ENCODE data around the gene PREX1.

PREX1 gene

GRCh38 chr20:48696671-48697070 lies 131.1 kb downstream of the PREX1 start:
- H3K36me3 ChIP-seq (ENCODE audit: control insufficient read depth in 2 of 2, insufficient read depth in 2 of 2, low read length in 2 of 2) = peaks cover 2 to 10% of the 10 kb centered on the region in 2 donors
- peaks cover 4 to 6% of the 10 kb centered on the region in 2 donors for H3K4me1 ChIP-seq (ENCODE audit: control insufficient read depth in 2 of 2, insufficient read depth in 2 of 2, low read length in 2 of 2)
- H3K4me3 ChIP-seq (ENCODE audit: low read length in 2 of 2) = no peak overlapping the region
- no peaks in the 10 kb centered on the region for H3K27me3 ChIP-seq (ENCODE audit: control insufficient read depth in 2 of 2, insufficient read depth in 2 of 2, low read length in 2 of 2)
- H3K27ac ChIP-seq (ENCODE audit: low read depth in 2 of 2, low read length in 2 of 2) = no peak overlapping the region
- H3K9ac ChIP-seq (ENCODE audit: low read depth in 1 of 2, low read length in 2 of 2) = no peak overlapping the region
- no peaks in the 10 kb centered on the region for H3K9me3 ChIP-seq (ENCODE audit: control insufficient read depth in 2 of 2, low read length in 2 of 2)

- H3K9ac ChIP-seq (ENCODE audit: low read depth in 1 of 2, low read length in 2 of 2) = no peak overlapping the region
- no peaks in the 10 kb centered on the region for H3K9me3 ChIP-seq (ENCODE audit: control insufficient read depth in 2 of 2, low read length in 2 of 2)
- H3K27ac ChIP-seq (ENCODE audit: low read depth in 2 of 2, low read length in 2 of 2) = no peak overlapping the region
- no peak overlapping the region for H3K4me3 ChIP-seq (ENCODE audit: low read length in 2 of 2)
- peaks cover 2 to 15% of the 10 kb centered on the region in 2 donors for H3K36me3 ChIP-seq (ENCODE audit: control insufficient read depth in 2 of 2, insufficient read depth in 2 of 2, low read length in 2 of 2)
- peaks cover 4 to 9% of the 10 kb centered on the region in 2 donors for H3K4me1 ChIP-seq (ENCODE audit: control insufficient read depth in 2 of 2, insufficient read depth in 2 of 2, low read length in 2 of 2)
- H3K27me3 ChIP-seq (ENCODE audit: control insufficient read depth in 2 of 2, insufficient read depth in 2 of 2, low read length in 2 of 2) = no peaks in the 10 kb centered on the region
Measured at GRCh38 chr20:48695738-48696137, 132.1 kb downstream of the PREX1 start.

GRCh38 chr20:48695255-48695654 lies 132.5 kb downstream of the PREX1 start:
- no peak overlapping the region for H3K27ac ChIP-seq (ENCODE audit: low read depth in 2 of 2, low read length in 2 of 2)
- H3K4me1 ChIP-seq (ENCODE audit: control insufficient read depth in 2 of 2, insufficient read depth in 2 of 2, low read length in 2 of 2) = peaks cover 4 to 9% of the 10 kb centered on the region in 2 donors
- no peak overlapping the region for H3K4me3 ChIP-seq (ENCODE audit: low read length in 2 of 2)
- H3K9me3 ChIP-seq (ENCODE audit: control insufficient read depth in 2 of 2, low read length in 2 of 2) = no peaks in the 10 kb centered on the region
- H3K36me3 ChIP-seq (ENCODE audit: control insufficient read depth in 2 of 2, insufficient read depth in 2 of 2, low read length in 2 of 2) = peaks cover 0 to 17% of the 10 kb centered on the region in 2 donors
- no peak overlapping the region for H3K9ac ChIP-seq (ENCODE audit: low read depth in 1 of 2, low read length in 2 of 2)
- H3K27me3 ChIP-seq (ENCODE audit: control insufficient read depth in 2 of 2, insufficient read depth in 2 of 2, low read length in 2 of 2) = no peaks in the 10 kb centered on the region

- no peaks in the 10 kb centered on the region for H3K9me3 ChIP-seq (ENCODE audit: control insufficient read depth in 2 of 2, low read length in 2 of 2)
Measured at GRCh38 chr20:48694381-48694865, 133.4 kb downstream of the PREX1 start.

GRCh38 chr20:48691523-48691922 lies 136.3 kb downstream of the PREX1 start:
- peaks cover 13 to 14% of the 10 kb centered on the region in 2 donors for H3K4me1 ChIP-seq (ENCODE audit: control insufficient read depth in 2 of 2, insufficient read depth in 2 of 2, low read length in 2 of 2)
- H3K9ac ChIP-seq (ENCODE audit: low read depth in 1 of 2, low read length in 2 of 2) = no peak overlapping the region
- H3K9me3 ChIP-seq (ENCODE audit: control insufficient read depth in 2 of 2, low read length in 2 of 2) = no peaks in the 10 kb centered on the region
- no peak overlapping the region for H3K27ac ChIP-seq (ENCODE audit: low read depth in 2 of 2, low read length in 2 of 2)
- H3K27me3 ChIP-seq (ENCODE audit: control insufficient read depth in 2 of 2, insufficient read depth in 2 of 2, low read length in 2 of 2) = no peaks in the 10 kb centered on the region
- H3K36me3 ChIP-seq (ENCODE audit: control insufficient read depth in 2 of 2, insufficient read depth in 2 of 2, low read length in 2 of 2) = peaks cover 3 to 13% of the 10 kb centered on the region in 2 donors
- no peak overlapping the region for H3K4me3 ChIP-seq (ENCODE audit: low read length in 2 of 2)

More at GRCh38 chr20:48694381-48694865, 133.4 kb downstream of the PREX1 start:
- Histone ChIP-seq H3K9ac (ENCODE audit: low read depth in 1 of 2, low read length in 2 of 2) (no peak overlapping the region), H3K27me3 (ENCODE audit: control insufficient read depth in 2 of 2, insufficient read depth in 2 of 2, low read length in 2 of 2) (no peaks in the 10 kb centered on the region), H3K4me3 (ENCODE audit: low read length in 2 of 2) (no peak overlapping the region), H3K4me1 (ENCODE audit: control insufficient read depth in 2 of 2, insufficient read depth in 2 of 2, low read length in 2 of 2) (peaks cover 4 to 9% of the 10 kb centered on the region in 2 donors), H3K36me3 (ENCODE audit: control insufficient read depth in 2 of 2, insufficient read depth in 2 of 2, low read length in 2 of 2) (peaks cover 0 to 17% of the 10 kb centered on the region in 2 donors), H3K27ac (ENCODE audit: low read depth in 2 of 2, low read length in 2 of 2) (no peak overlapping the region)

- peaks cover 20% of the 10 kb centered on the region in 2 donors for H3K4me1 ChIP-seq (ENCODE audit: control insufficient read depth in 2 of 2, insufficient read depth in 2 of 2, low read length in 2 of 2)
- H3K36me3 ChIP-seq (ENCODE audit: control insufficient read depth in 2 of 2, insufficient read depth in 2 of 2, low read length in 2 of 2) = peaks cover 3 to 13% of the 10 kb centered on the region in 2 donors
- no peak overlapping the region for H3K4me3 ChIP-seq (ENCODE audit: low read length in 2 of 2)
- H3K27ac ChIP-seq (ENCODE audit: low read depth in 2 of 2, low read length in 2 of 2) = no peak overlapping the region
- H3K27me3 ChIP-seq (ENCODE audit: control insufficient read depth in 2 of 2, insufficient read depth in 2 of 2, low read length in 2 of 2) = no peaks in the 10 kb centered on the region
- H3K9ac ChIP-seq (ENCODE audit: low read depth in 1 of 2, low read length in 2 of 2) = peak overlapping the region; percentile 4 to 28
- H3K9me3 ChIP-seq (ENCODE audit: control insufficient read depth in 2 of 2, low read length in 2 of 2) = no peaks in the 10 kb centered on the region
Measured at GRCh38 chr20:48690888-48691287, 136.9 kb downstream of the PREX1 start.

- H3K36me3 ChIP-seq (ENCODE audit: control insufficient read depth in 2 of 2, insufficient read depth in 2 of 2, low read length in 2 of 2) = peaks cover 3 to 13% of the 10 kb centered on the region in 2 donors
- no peaks in the 10 kb centered on the region for H3K9me3 ChIP-seq (ENCODE audit: control insufficient read depth in 2 of 2, low read length in 2 of 2)
- H3K4me3 ChIP-seq (ENCODE audit: low read length in 2 of 2) = no peak overlapping the region
- H3K4me1 ChIP-seq (ENCODE audit: control insufficient read depth in 2 of 2, insufficient read depth in 2 of 2, low read length in 2 of 2) = peaks cover 20 to 24% of the 10 kb centered on the region in 2 donors
- no peak overlapping the region for H3K9ac ChIP-seq (ENCODE audit: low read depth in 1 of 2, low read length in 2 of 2)
- H3K27ac ChIP-seq (ENCODE audit: low read depth in 2 of 2, low read length in 2 of 2) = no peak overlapping the region
- no peaks in the 10 kb centered on the region for H3K27me3 ChIP-seq (ENCODE audit: control insufficient read depth in 2 of 2, insufficient read depth in 2 of 2, low read length in 2 of 2)
Measured at GRCh38 chr20:48689874-48690571, 137.8 kb downstream of the PREX1 start.

- Histone ChIP-seq H3K9me3 (ENCODE audit: control insufficient read depth in 2 of 2, low read length in 2 of 2) (no peaks in the 10 kb centered on the region), H3K9ac (ENCODE audit: low read depth in 1 of 2, low read length in 2 of 2) (no peak overlapping the region), H3K4me1 (ENCODE audit: control insufficient read depth in 2 of 2, insufficient read depth in 2 of 2, low read length in 2 of 2) (peaks cover 26 to 29% of the 10 kb centered on the region in 2 donors), H3K36me3 (ENCODE audit: control insufficient read depth in 2 of 2, insufficient read depth in 2 of 2, low read length in 2 of 2) (peaks cover 3 to 9% of the 10 kb centered on the region in 2 donors), H3K4me3 (ENCODE audit: low read length in 2 of 2) (no peak overlapping the region), H3K27ac (ENCODE audit: low read depth in 2 of 2, low read length in 2 of 2) (no peak overlapping the region), H3K27me3 (ENCODE audit: control insufficient read depth in 2 of 2, insufficient read depth in 2 of 2, low read length in 2 of 2) (no peaks in the 10 kb centered on the region)
Measured at GRCh38 chr20:48689388-48689787, 138.4 kb downstream of the PREX1 start.

GRCh38 chr20:48688579-48688978 lies 139.2 kb downstream of the PREX1 start:
- Histone ChIP-seq H3K27ac (ENCODE audit: low read depth in 2 of 2, low read length in 2 of 2) (no peak overlapping the region), H3K36me3 (ENCODE audit: control insufficient read depth in 2 of 2, insufficient read depth in 2 of 2, low read length in 2 of 2) (peaks cover 3 to 6% of the 10 kb centered on the region in 2 donors), H3K9ac (ENCODE audit: low read depth in 1 of 2, low read length in 2 of 2) (no peak overlapping the region), H3K27me3 (ENCODE audit: control insufficient read depth in 2 of 2, insufficient read depth in 2 of 2, low read length in 2 of 2) (no peaks in the 10 kb centered on the region), H3K4me1 (ENCODE audit: control insufficient read depth in 2 of 2, insufficient read depth in 2 of 2, low read length in 2 of 2) (peaks cover 33 to 36% of the 10 kb centered on the region in 2 donors), H3K4me3 (ENCODE audit: low read length in 2 of 2) (no peak overlapping the region), H3K9me3 (ENCODE audit: control insufficient read depth in 2 of 2, low read length in 2 of 2) (no peaks in the 10 kb centered on the region)

GRCh38 chr20:48687117-48687800 lies 140.5 kb downstream of the PREX1 start:
- H3K4me3 ChIP-seq (ENCODE audit: low read length in 2 of 2) = no peak overlapping the region
- no peaks in the 10 kb centered on the region for H3K9me3 ChIP-seq (ENCODE audit: control insufficient read depth in 2 of 2, low read length in 2 of 2)
- no peaks in the 10 kb centered on the region for H3K27me3 ChIP-seq (ENCODE audit: control insufficient read depth in 2 of 2, insufficient read depth in 2 of 2, low read length in 2 of 2)
- no peak overlapping the region for H3K9ac ChIP-seq (ENCODE audit: low read depth in 1 of 2, low read length in 2 of 2)
- no peak overlapping the region for H3K27ac ChIP-seq (ENCODE audit: low read depth in 2 of 2, low read length in 2 of 2)
- H3K4me1 ChIP-seq (ENCODE audit: control insufficient read depth in 2 of 2, insufficient read depth in 2 of 2, low read length in 2 of 2) = peaks cover 46 to 48% of the 10 kb centered on the region in 2 donors
- H3K36me3 ChIP-seq (ENCODE audit: control insufficient read depth in 2 of 2, insufficient read depth in 2 of 2, low read length in 2 of 2) = peaks cover 3 to 6% of the 10 kb centered on the region in 2 donors

Data from mucosa of rectum (tissue), 2 donors.